SU-DHL-6 (cell line): ENCODE results near the gene SOX5.

Experiments
- EZH2phosphoT487 ChIP-seq: fragments of 200-600 bp; sonication (generic), shearing (Covaris generic); conservative IDR thresholded peaks from 2 replicates; pipeline ENCODE4 v1.6.1; 2018; ENCODE audit warnings: mild to moderate bottlenecking, antibody characterized with exemption, low read length, moderate library complexity, mixed read lengths
- TF ChIP-seq, protein P1 (sequence below): fragments of 200-600 bp; sonication (generic); IDR thresholded peaks from one replicate; pipeline ENCODE4 v1.5.1; 2017; ENCODE audit warnings: antibody characterized with exemption, mild to moderate bottlenecking, low read length, moderate library complexity; ENCODE audit not compliant: insufficient read depth, poor library complexity, severe bottlenecking

DNA sequence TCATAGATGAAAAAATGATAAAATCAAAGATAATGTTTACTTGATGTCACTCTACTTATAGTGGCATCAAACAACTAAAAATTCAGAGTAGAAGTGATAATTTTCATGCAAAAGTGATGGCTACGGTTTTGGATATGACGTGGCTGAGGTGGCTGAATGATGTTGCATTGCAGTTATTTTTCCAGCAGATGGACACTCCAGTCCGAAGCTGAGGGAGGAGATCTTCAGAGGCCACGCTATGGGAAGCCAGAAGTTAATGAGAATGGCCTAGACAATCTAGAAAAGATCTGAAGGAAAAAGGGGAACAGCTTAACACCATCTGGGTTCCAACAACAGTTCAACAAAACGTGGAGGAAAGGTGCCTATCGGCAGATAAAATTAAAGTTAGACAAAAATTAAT lies 279.8 kb downstream of the SOX5 start:
- TF ChIP-seq, protein P1, sequence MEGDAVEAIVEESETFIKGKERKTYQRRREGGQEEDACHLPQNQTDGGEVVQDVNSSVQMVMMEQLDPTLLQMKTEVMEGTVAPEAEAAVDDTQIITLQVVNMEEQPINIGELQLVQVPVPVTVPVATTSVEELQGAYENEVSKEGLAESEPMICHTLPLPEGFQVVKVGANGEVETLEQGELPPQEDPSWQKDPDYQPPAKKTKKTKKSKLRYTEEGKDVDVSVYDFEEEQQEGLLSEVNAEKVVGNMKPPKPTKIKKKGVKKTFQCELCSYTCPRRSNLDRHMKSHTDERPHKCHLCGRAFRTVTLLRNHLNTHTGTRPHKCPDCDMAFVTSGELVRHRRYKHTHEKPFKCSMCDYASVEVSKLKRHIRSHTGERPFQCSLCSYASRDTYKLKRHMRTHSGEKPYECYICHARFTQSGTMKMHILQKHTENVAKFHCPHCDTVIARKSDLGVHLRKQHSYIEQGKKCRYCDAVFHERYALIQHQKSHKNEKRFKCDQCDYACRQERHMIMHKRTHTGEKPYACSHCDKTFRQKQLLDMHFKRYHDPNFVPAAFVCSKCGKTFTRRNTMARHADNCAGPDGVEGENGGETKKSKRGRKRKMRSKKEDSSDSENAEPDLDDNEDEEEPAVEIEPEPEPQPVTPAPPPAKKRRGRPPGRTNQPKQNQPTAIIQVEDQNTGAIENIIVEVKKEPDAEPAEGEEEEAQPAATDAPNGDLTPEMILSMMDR, result no peak
- no peak for TF ChIP-seq EZH2phosphoT487
